ENCODE results near the gene STK32C.

STK32C gene

GRCh38 chr10:132264306-132264950 lies 43.3 kb downstream of the STK32C start:
- no peak for DNase-seq

GRCh38 chr10:132263866-132264265 lies 43.9 kb downstream of the STK32C start:
- DNase-seq = no peak

GRCh38 chr10:132259702-132260482 lies 47.9 kb downstream of the STK32C start:
- DNase-seq = no peak

- no peak for DNase-seq
Measured at GRCh38 chr10:132258423-132258822, 49.3 kb downstream of the STK32C start.

- no peak for DNase-seq
Measured at GRCh38 chr10:132257907-132258306, 49.8 kb downstream of the STK32C start.

GRCh38 chr10:132257271-132257670 lies 50.5 kb downstream of the STK32C start:
- DNase-seq = no peak

- no peak for DNase-seq
Measured at GRCh38 chr10:132256866-132257265, 50.9 kb downstream of the STK32C start.

GRCh38 chr10:132255489-132256344 lies 52.0 kb downstream of the STK32C start:
- no peak for DNase-seq

- no peak for DNase-seq
Measured at GRCh38 chr10:132254841-132255240, 52.9 kb downstream of the STK32C start.

GRCh38 chr10:132253092-132253687 lies 54.6 kb downstream of the STK32C start:
- no peak for DNase-seq

- no peak for DNase-seq
Measured at GRCh38 chr10:132252412-132252811, 55.3 kb downstream of the STK32C start.

- no peak for DNase-seq
Measured at GRCh38 chr10:132251928-132252327, 55.8 kb downstream of the STK32C start.

GRCh38 chr10:132250481-132251475 lies 57.0 kb downstream of the STK32C start:
- no peak for DNase-seq

GRCh38 chr10:132249824-132250375 lies 57.9 kb downstream of the STK32C start:
- no peak for DNase-seq

- no peak for DNase-seq
Measured at GRCh38 chr10:132249226-132249724, 58.5 kb downstream of the STK32C start.

- DNase-seq = no peak
Measured at GRCh38 chr10:132248455-132249225, 59.1 kb downstream of the STK32C start.

- DNase-seq = no peak
Measured at GRCh38 chr10:132247943-132248342, 59.8 kb downstream of the STK32C start.

GRCh38 chr10:132246296-132246695 lies 61.5 kb downstream of the STK32C start:
- DNase-seq = no peak

GRCh38 chr10:132245056-132245455 lies 62.7 kb downstream of the STK32C start:
- DNase-seq = no peak

GRCh38 chr10:132243626-132244025 lies 64.1 kb downstream of the STK32C start:
- no peak for DNase-seq
